IPS-NIHi11 (cell line): Measurements from ENCODE around the gene TMOD4.

Experiments used
- DNase-seq: peaks from one replicate; pipeline ENCODE4 v3.0.0; 2012; ENCODE audit warnings: mixed read lengths, low spot score

Gene TMOD4

GRCh38 chr1:151175041-151175741, 590 bp downstream of the TMOD4 start:
- no peak for DNase-seq

DNA sequence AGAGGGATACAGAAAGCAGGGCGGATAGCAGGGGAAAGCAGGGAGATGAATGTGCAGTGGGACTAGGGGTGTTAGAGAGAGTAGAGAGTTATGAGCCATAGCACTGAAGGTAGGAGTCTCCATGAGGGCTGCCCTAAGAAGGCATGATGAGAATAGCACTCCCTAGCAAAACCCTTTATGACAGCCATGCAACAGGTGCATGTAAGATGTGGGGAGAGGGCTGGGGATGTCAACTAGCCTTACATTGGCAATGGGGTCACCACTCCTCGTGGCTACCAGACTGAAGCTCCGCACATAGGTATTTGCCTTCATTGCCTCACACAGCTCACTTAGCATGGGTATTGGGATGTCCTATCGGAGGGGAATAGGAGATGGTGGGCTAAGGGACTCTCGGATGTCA, 4.6 kb downstream of the TMOD4 start:
- DNase-seq = no peak

GRCh38 chr1:151167116-151167515, 8.7 kb downstream of the TMOD4 start:
- DNase-seq = no peak

DNA sequence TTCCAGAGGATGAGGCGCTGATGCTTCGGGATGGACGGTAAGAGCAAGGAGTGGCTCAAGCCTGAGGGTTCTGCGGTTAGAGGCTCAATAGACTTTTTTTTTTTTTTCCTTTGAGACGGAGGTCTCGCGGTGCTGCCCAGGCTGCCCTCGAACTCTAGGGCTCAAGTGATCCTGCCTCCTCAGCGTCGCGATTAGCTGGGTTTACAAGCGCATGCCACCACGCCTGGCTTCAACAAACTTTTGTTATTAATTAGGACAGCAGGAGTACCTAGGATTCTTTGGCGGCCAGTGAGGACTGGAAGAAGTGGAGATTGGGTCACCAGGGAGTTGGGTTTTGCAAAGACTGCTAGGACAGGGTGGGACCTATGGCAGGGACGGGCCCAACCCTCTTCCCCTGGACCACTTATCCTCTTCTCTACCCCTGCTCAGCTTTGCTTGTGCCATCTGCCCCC, 9.2 kb downstream of the TMOD4 start:
- no peak for DNase-seq

DNA sequence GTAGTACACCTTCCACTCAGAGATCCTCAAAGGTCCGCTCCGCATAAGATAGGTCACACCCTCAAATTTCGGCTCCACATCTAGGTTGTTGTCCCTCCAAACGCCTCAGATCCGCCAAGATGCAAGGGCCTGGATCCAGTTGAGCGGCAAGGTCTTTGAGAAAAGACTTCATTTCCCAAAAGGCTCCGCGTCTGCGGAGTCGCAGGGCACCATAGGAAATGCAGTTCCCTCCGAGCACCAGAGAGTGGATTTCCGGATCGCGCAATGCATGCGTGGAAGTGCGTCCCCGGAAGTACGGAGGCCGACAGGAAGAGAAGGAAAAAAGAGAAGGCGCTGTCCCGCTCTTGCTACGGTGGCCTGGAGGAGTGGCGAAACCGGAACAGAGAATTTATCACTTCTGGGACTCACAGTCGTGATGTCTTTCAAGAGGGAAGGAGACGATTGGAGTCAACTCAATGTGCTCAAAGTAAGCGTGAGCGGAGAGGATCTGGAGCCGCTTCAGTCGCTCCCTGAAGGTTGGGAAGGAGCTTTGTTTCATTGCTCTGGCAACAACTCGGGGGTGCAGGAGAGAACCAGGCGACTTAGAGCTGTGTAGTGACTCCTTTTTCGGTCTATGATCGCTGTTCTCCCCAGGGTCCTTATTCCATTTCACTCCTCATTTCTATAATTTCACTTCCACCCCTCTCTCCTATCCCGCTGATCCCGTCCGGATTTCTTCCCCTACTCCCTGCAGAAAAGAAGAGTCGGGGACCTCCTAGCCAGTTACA, 9.9 kb downstream of the TMOD4 start, which contains the start of the genes LYSMD1 and SCNM1:
Gene LYSMD1, minus strand, starts transcription at position 165 of the 767 bp plus-strand sequence. CDS start 644 bp downstream, outside the sequence.
Gene SCNM1, plus strand, starts transcription at position 407 of the 767 bp plus-strand sequence. Its CDS starts 9 bp downstream, at position 416.
- peak; percentile 93 for DNase-seq

DNA sequence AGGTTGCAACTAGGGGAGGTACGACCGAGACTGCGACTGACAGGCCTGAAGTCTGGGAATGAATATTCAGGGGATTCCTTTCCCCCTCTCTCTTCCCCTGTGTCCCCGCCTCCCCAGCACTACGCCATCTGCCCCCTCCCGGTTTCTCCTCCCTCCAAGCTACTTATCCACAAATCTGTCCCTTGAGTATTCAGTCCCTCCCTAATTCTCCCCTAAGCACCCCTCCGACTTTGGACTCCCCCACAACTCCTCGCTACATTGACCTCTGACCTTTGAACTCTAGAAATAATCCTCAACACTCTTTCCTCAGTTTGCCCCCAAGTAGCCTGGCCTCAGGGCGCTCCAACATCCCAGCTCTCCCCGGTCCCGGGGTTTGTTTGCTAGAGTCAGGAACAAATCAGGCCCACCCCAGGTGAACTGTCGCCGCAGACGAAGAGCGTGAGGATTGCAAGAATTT, 10.5 kb downstream of the TMOD4 start:
- DNase-seq = peak; percentile 80

DNA sequence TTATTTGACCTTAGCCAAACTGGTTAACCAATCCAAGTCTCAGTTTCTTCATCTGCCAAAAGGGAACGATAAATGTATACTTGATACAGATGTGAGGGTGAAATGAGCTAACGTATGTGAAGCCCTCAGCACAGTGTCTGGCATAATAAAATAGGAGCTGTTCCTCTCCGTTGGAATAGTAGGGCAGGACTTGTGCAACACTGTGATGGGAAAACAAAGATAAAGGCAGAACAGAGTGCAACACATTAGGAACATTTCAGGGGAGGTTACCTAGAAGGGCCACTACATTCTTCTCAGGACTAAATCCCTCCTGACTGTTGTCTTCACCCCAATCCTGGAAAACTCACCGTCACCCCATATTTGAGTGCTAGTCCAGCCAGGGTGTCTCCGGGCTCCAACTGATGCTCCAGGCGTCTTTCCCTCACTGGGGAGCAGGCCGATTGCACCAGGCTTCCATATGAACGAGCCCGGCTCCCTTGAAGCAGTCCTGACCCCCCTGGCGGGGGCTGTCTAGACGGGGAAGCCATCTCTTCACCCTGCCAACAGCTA, 11.0 kb downstream of the TMOD4 start:
- no peak for DNase-seq

GRCh38 chr1:151159373-151159772, 16.4 kb downstream of the TMOD4 start:
- no peak for DNase-seq

DNA sequence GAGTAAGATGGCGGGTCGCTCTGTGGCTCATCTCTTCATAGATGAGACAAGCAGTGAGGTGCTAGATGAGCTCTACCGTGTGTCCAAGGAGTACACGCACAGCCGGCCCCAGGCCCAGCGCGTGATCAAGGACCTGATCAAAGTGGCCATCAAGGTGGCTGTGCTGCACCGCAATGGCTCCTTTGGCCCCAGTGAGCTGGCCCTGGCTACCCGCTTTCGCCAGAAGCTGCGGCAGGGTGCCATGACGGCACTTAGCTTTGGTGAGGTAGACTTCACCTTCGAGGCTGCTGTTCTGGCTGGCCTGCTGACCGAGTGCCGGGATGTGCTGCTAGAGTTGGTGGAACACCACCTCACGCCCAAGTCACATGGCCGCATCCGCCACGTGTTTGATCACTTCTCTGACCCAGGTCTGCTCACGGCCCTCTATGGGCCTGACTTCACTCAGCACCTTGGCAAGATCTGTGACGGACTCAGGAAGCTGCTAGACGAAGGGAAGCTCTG, 17.0 kb downstream of the TMOD4 start:
- DNase-seq = no peak

- no peak for DNase-seq
These were observed 17.5 kb downstream of the TMOD4 start for GRCh38 chr1:151158326-151158725.

DNA sequence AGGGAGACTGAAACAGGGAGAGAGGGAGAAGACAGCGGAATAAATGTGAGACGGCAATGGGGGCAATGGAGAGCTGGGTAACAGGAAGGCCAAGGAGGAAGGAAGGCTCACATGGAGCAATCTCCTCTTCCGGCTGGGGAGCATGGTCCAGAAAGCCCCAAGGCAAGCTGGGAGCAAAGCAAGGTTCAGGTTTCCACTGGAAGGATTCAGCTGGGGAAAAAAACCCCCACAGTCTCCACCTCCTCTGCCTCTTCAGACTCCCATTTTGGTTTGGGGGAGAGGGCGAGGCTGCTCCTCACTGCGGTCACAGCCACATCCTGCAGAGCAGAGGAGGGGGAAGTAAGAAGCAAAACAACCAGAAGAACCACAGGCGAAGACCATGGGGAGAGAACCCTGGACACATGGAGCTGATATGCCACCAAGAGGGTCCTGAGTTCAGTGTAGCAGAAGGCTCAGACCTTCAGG, 18.7 kb downstream of the TMOD4 start:
- DNase-seq = no peak

GRCh38 chr1:151156515-151156819, 19.3 kb downstream of the TMOD4 start, which contains the start of gene TNFAIP8L2:
TSS of gene TNFAIP8L2 (plus strand) at chr1:151156649. CDS start at chr1:151158698, 2,049 bp downstream.
- DNase-seq = no peak

DNA sequence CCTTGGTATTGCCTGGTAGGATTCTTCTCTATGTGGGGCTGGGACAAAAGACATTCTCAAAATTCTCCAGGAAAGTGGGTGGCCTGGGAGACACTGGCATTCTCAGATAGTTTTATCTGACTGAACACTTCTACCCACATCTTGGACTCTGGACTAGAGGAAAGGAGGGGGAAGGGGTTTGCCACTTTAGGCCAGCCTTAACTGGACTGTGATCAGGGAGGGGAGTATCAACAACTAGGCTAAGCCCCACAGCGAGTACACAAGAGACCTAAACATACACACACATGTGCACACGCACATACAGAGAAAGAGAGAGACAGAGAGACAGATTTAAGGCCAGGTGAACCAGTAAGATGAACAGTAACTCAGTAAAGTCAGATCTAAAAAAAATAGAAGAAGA, 28.1 kb downstream of the TMOD4 start:
- DNase-seq = no peak

GRCh38 chr1:151147132-151147503, 28.7 kb downstream of the TMOD4 start:
- no peak for DNase-seq

- peak; percentile 95 for DNase-seq
These were observed 29.2 kb downstream of the TMOD4 start, which contains the start of gene SEMA6C for GRCh38 chr1:151146412-151147131. TSS of gene SEMA6C (minus strand) at chr1:151146631. CDS start at chr1:151142621, 4,010 bp downstream.

DNA sequence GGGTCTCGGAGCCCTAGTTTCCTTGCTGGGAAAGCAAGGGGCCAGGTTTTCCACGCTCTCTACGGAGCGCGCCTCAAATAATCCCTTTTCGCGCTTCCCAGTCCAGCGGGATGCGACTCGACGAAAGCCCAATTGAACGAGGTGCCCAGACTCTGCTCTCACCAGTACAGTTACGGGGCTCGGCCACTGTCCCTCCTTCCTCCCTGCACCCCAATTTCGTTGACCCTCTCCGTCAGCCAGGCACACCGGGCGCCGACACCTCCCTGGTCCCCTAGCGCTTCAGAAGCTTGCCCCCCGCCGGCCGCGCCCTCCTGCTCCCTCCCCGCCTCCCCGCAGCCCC, 29.7 kb downstream of the TMOD4 start:
- DNase-seq = no peak

- DNase-seq = peak; percentile 42
These were observed 30.3 kb downstream of the TMOD4 start for GRCh38 chr1:151145304-151146071.

- DNase-seq = no peak
These were observed 31.1 kb downstream of the TMOD4 start for GRCh38 chr1:151144474-151145303.

DNA sequence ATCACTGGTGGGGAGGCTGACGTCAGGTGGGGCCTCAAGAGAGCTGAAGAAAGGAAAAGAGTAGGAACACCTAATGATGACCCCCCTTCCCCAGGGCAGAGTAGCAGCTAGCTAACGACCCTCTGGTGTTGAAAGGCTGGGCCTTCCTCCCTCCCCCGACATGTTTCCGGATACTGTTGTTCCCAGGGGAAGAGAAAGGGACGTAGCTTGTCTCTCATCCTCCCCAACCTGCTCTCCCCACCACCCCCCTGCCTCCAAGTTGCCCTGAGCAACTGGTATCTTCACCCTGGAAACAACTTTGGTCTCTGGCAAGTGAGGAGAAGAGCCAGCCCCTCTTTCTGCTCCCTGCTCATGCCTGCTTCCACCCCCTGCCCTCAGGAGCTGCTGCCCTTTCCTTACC, 31.8 kb downstream of the TMOD4 start:
- DNase-seq = no peak

GRCh38 chr1:151143057-151143435, 32.7 kb downstream of the TMOD4 start:
- no peak for DNase-seq
